Epithelial cell of esophagus (primary cell): ENCODE data around the gene ASB5.
A peak's percentile ranks its signal among the peaks of the same experiment; 100 is the strongest.

Source experiments
- DNase-seq: peaks from one replicate; pipeline ENCODE4 v3.0.0; 2010; ENCODE audit warnings: low read depth
- H3K4me3 ChIP-seq: 2 replicates; pipeline ENCODE4 v1.5.1; 2011; ENCODE audit warnings: mild to moderate bottlenecking, low read length, control low read depth
- TF ChIP-seq, protein P1 (sequence below): IDR thresholded peaks from 2 replicates; pipeline ENCODE4 v1.5.1; 2011; ENCODE audit warnings: low read depth, mild to moderate bottlenecking, low read length, control low read depth, inconsistent platforms; ENCODE audit not compliant: insufficient read depth; ENCODE audit errors: missing control alignments

The ASB5 gene

GRCh38 chr4:176186671-176187395 is 82.2 kb downstream of the ASB5 start:
- TF ChIP-seq, protein P1, sequence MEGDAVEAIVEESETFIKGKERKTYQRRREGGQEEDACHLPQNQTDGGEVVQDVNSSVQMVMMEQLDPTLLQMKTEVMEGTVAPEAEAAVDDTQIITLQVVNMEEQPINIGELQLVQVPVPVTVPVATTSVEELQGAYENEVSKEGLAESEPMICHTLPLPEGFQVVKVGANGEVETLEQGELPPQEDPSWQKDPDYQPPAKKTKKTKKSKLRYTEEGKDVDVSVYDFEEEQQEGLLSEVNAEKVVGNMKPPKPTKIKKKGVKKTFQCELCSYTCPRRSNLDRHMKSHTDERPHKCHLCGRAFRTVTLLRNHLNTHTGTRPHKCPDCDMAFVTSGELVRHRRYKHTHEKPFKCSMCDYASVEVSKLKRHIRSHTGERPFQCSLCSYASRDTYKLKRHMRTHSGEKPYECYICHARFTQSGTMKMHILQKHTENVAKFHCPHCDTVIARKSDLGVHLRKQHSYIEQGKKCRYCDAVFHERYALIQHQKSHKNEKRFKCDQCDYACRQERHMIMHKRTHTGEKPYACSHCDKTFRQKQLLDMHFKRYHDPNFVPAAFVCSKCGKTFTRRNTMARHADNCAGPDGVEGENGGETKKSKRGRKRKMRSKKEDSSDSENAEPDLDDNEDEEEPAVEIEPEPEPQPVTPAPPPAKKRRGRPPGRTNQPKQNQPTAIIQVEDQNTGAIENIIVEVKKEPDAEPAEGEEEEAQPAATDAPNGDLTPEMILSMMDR: no peak
- no peak for DNase-seq

DNA sequence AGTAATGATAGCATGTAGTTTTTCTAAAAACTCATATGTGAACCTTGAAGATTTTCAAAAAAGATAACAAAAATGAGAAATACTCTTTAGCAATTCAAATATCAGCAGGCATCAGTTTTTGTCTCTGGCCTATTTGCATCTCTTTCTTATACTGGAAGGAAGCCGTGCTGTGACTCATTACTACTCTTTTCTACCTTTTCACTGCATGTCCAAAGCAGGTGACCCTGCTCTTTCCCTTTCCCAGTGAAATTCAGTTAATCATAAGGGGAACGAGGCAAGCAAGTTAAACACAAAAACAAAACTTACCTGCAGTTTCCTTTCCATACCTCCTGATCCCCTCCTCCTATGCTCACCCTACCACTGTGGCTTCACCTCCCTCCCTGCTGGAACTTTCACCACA is 83.0 kb downstream of the ASB5 start:
- TF ChIP-seq, protein P1: no peak
- H3K4me3 ChIP-seq: no peak overlapping the region

More at GRCh38 chr4:176186671-176187395, 82.2 kb downstream of the ASB5 start:
- no peak overlapping the region for H3K4me3 ChIP-seq

DNA sequence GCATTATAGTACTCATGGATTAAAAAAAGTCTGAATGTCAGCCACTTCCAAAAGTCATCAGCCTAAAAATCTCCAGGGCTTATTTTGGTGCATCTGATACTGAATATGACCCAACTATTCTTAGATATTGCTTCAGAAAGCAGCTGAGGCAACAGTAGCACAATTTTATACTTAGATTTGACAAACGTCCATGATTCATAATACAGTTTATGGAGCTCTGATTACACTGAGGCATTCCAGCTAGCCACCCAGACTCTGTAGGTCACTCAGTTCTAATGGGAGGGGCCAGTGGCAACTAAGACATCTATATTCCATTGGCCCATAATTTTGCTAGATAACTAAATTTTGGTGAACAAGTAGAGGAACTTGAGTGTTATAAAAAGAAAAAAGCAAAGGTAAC is 84.0 kb downstream of the ASB5 start:
- peak; percentile 69 for DNase-seq
- TF ChIP-seq, protein P1: no peak
- H3K4me3 ChIP-seq: no peak overlapping the region

More for the DNA sequence above, 83.0 kb downstream of the ASB5 start:
- peak; percentile 39 for DNase-seq
